ENCODE measurements around the gene ERC1. TPM values are rescaled to one million over a fixed set of nuclear protein-coding genes. Genes with fewer than 3 reads are reported as not detected.
"Not testable (repeated sequence)": the region's sequence is repeated elsewhere in the genome, so short reads cannot be mapped to it uniquely, and the experiment has no call there.

Gene ERC1
- total RNA-seq, 1 experiment from 2014 or later: 7.7 TPM

GRCh38 chr12:1073652-1074051 is 82.6 kb downstream of the ERC1 start:
- DNase-seq (ENCODE audit: low spot score): no peak

GRCh38 chr12:1077036-1077803 is 86.2 kb downstream of the ERC1 start:
- no peak for DNase-seq (ENCODE audit: low spot score)

- DNase-seq (ENCODE audit: low spot score): no peak
Measured at GRCh38 chr12:1078002-1078401, 87.0 kb downstream of the ERC1 start.

DNA sequence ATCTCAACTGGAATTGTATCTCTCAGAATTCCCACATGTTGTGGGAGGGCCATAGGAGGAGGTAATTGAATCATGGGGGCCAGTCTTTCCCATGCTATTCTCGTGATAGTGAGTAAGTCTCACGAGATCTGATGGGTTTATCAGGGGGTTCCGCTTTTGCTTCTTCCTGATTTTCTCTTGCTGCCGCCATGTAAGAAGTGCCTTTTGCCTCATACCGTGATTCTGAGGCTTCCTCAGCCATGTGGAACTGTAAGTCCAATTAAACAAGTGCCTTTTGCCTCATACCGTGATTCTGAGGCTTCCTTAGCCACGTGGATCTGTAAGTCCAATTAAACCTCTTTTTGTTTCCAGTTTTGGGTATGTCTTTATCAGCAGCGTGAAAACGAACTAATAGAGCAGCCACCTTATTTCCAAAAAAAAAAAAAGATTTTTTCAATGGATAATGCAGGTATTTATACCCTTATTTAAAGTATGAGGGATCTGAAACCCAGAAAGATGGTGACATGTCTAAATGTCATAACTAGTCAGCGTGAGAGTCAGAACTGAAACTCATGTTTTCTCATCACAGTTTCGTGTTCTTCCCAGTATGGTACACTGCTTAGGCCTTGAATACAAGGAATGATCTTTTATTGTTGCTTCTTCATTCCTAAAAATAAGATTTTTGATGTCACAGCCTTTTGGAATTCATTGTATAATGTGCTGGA is 89.6 kb downstream of the ERC1 start:
- DNase-seq (ENCODE audit: low spot score): no peak

GRCh38 chr12:1083151-1083888 is 92.3 kb downstream of the ERC1 start:
- DNase-seq (ENCODE audit: low spot score): no peak

- peak; percentile 26 for DNase-seq (ENCODE audit: low spot score)
Measured at GRCh38 chr12:1083889-1084262, 92.9 kb downstream of the ERC1 start.

- DNase-seq (ENCODE audit: low spot score): no peak
Measured at GRCh38 chr12:1091350-1091749, 100.3 kb downstream of the ERC1 start.

- peak; percentile 28 for DNase-seq (ENCODE audit: low spot score)
Measured at GRCh38 chr12:1093166-1093751, 102.2 kb downstream of the ERC1 start.

DNA sequence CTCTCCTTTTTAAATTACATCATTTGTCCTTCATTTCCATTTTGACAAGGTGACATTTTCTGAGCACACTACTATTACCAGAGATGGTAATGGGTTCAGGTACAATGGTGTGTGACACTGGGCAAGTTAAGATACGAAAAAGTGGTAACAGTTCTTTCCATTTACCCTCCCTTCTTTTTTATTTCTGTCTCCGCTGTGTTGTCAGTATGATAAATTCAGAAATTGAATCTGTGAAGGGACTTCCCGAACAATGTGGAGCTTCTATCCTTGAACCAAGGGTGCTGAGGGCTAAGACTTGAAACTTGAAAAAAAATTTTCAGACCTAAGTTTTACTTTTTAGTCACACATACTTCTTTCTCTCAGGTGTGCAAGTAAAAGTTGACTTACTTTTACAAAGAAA is 103.7 kb downstream of the ERC1 start:
- no peak for DNase-seq (ENCODE audit: low spot score)

DNA sequence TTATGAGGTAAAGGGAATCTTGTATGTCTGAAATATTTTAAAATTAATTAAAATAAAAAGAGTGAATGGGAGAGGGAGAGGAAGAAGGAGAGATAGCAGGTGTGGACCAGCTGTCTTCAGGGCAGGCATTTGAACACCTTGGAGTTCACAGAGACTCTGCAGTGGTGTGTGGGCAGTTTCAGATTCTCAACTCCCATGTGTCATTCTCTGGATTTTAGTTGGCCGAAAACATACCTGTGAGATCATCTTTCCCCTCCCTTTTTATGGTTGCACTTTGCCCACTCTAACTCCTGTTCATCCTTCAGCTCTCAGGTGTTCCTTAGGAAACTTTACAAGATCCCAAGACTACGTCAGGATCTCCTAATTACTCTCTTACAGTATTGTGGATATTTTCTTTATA is 108.1 kb downstream of the ERC1 start:
- DNase-seq (ENCODE audit: low spot score): no peak

DNA sequence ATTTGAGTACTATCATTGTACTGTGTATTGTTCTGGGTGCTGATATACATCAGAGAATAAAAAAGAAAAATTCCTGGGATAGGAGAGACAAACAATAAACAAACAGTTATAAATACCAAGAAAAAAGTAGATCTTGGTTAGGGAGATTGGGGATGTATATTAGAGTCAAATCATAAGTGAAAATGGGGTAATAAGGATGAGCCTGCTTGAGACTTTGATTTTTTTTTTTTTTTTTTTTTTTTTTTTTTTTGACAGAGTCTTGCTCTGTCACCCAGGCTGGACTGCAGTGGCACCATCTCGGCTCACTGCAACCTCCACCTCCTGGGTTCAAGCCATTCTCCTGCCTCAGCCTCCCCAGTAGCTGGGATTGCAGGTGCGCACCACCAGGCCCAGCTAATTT is 108.6 kb downstream of the ERC1 start:
- DNase-seq (ENCODE audit: low spot score): not testable (repeated sequence)

DNA sequence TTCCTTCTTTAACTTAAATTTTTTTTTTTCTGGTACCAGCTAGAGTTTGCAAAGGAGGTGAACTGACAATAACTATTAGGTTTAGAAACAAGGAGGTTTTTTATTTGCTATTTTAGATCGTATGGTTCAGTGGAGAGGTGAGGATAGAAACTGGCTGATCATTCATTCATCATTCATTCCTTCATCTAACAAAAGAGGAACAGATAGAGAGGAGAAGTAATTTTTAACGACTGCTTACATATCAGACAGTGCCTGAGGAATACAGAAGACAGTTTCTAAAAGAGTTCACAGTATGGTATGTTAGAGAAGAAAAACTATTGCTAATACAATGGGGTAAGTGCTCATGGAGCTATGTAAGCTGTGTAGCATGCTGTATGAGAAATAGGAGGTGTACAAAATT is 111.1 kb downstream of the ERC1 start:
- no peak for DNase-seq (ENCODE audit: low spot score)

DNA sequence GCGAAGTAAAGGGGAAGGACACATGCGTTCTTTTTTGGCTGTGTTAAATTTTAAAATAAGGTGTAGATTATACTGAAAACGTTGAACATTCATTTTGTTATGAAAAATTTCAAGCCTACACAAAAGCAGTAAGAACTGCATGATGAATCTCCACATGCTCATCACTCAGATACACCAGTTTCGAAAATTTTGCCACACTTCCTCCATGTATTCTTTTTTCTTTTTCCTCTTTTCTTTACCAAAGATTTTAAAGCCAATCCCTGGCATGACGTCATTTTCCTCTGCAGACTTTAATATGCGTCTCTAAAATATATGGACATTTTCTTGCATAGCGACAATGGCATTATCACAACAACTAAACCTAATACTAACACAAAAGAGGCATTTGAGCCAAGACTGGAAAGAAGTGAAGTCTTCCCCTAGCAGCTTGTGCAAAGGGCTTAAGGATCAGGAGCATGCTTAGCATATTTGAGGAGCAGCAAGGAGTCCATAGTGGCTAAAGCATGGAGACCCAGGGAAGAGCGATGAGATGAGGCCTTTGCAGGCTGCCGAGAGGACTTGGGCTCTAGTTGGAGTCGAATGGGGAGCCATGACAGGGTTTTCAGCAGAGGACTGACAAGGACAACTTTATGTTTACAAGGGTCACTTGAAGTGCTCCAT is 111.9 kb downstream of the ERC1 start:
- DNase-seq (ENCODE audit: low spot score): no peak

DNA sequence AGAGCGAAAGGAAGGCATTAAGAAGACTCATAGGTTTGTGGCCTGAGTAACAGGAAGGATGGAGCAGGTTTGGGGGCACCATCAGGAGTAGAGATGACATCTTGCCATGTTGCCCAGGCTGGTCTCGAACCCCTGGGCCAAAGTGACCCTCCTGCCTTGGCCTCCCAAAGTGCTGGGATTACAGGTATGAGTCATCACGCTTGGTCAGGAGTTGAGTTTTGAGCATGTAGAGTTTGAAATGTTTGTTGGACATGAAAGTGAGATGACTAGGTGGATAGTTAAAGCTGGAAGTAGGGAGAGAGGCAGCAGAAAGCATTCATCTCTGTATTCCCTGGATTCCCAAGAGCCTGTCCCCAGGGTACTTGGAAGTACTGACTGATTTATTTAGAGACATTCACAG is 112.6 kb downstream of the ERC1 start:
- no peak for DNase-seq (ENCODE audit: low spot score)

DNA sequence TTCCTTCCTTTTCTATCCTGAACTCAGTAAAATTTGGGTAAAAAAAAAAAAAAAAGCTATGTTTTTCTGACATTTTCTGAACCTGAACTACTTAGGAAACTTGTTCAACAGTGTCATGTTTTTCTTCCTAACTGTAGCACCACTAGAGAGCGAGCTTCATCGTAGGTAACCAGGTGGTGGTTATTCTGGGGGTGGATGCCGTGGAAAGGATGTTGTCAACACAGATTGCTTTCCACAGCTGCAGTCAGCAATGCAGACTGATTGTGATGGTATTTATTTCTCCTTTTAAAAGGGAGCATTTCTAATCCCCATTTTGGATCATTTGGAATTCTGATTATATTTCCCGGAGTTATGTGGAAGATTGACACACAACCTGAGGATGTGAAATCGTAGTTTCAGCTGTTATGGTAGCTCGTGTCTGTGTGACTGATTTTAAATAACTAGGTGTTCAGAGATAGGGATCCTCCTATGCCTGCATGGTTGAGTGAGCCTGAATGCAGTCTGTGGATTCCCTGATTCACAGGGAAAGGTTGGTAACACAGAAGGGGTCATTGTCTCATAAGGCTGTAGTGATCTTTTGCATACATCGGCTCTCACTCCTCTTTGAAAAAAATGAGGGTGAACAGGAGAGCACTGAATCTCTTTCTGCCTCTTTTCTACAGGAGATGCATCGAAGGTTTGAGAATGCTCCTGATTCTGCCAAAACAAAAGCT is 113.2 kb downstream of the ERC1 start:
- no peak for DNase-seq (ENCODE audit: low spot score)

DNA sequence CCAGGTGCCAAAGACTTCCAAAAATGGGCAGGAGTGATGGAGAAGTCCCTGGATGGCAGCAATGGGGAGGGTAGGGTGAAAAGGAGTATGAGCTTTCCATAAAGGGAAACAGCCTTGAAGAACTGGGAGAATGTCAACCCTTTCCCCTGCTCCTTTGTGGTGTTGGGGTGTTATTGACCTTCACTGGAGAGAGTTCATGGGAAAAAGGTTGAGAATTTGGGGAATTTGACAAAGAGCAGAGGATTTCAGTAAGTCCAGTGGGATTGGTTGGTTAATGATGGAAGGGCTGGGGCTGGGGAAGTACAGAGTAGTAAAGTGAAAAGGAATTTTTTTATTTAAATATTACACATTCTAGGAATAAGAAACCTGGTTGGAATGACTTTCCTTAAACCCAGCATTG is 116.6 kb downstream of the ERC1 start:
- DNase-seq (ENCODE audit: low spot score): no peak

DNA sequence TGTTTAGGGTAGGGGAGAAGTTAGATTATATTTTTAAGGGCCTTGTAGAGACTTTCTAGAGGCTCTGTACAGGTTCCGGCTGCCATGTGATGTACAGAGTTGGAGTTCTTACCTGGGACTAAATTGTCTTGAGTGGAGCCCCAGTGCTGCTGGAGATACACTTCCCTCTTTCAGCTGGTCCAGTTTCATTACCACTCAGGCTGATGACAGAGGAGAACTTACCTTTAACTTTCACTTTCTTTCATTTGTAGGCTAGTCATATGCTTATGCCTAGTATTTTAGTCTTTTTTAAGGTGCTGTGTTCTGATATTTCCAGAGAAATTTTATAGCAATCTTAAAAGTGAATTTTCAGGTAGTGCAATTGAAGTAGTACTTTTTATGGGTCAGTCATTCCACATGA is 117.3 kb downstream of the ERC1 start:
- no peak for DNase-seq (ENCODE audit: low spot score)

DNA sequence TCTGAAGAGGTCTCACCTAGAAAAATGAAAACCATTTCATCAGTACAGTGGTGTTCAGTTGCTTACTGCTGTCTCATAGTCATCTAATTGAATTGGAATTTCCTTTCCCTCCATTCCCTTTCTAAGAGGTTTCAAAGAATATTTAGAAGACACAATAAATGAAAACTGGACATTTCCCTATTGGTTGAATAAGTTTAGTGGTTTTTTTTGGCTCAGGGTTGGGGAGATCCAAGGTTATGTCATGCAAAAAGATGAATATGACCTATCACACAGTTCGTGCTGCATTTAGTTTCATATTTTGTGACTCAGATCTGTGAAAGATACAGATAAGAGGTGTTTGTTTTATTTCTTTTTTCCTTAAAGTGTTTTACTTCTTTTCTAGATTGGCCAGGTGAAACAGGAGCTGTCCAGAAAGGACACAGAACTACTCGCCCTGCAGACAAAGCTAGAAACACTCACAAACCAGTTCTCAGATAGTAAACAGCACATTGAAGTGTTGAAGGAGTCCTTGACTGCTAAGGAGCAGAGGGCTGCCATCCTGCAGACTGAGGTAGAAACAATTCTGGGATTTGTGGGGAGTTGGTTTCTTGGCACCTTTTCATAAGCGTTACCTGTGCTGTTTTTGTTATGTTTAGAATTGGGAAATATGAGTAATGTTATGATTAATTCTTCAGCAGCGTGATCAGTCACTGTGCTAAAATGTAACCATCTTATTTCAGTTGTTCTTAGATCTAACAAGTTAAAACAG is 124.6 kb downstream of the ERC1 start:
- DNase-seq (ENCODE audit: low spot score): no peak

DNA sequence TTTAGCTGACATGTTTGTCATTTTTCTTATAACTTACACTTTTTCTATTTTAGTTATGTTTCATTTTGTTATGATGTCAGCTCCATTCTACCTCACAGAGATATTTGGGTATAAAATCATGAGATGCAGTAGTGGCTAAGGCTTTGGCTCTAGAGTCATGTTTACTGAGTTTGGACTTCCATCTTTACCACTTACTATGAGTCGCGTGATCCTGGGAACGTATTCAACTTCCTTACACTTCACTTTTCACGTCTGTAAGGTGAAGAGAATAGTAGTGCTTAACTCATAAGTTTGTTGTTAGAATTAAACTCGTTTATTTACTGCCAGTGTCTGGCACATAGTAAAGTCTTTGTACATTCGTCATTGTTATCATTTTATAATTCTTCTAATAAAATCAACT is 126.3 kb downstream of the ERC1 start:
- no peak for DNase-seq (ENCODE audit: low spot score)

- peak; percentile 45 for DNase-seq (ENCODE audit: low spot score)
Measured at GRCh38 chr12:1117970-1118563, 127.0 kb downstream of the ERC1 start.

Data from A172 (cell line).